PC-3 (cell line): Measurements from ENCODE around the gene GPR45. TPM values are rescaled to one million over a fixed set of nuclear protein-coding genes. Genes with fewer than 3 reads are reported as not detected.
A peak's percentile ranks its signal among the peaks of the same experiment; 100 is the strongest.

ENCODE experiments used
- ATAC-seq: fragments of 200-7000 bp; cut with Tn5 transposase; 2 replicates; pipeline ENCODE4 v1.9.1; 2020; ENCODE audit warnings: mild to moderate bottlenecking, moderate library complexity
- BruUV-seq: library from RNA; stranded (reverse); fragments of 400-500 nt; replicated peaks from 2 replicates; lab custom pipeline; 2021; lab: Mats Ljungman, UMichigan
- CTCF ChIA-PET: fragments of 300-600 bp; sonication (Branson Sonifier 250); formaldehyde crosslinking; loops from one replicate; lab custom pipeline; 2022; ENCODE audit warnings: antibody characterized with exemption; lab: Charles Lee
- POLR2A ChIA-PET: fragments of 300-600 bp; sonication (Branson Sonifier 250); formaldehyde crosslinking; loops from one replicate; lab custom pipeline; 2022; ENCODE audit warnings: antibody characterized with exemption; ENCODE audit not compliant: unreplicated experiment; lab: Charles Lee
- DNase-seq: peaks from one replicate; pipeline ENCODE4 v3.0.0-alpha.2; 2015
- H2AFZ ChIP-seq: fragments of 300-600 bp; sonication (generic); 2 replicates; pipeline ENCODE4 v1.6.0; 2016; ENCODE audit warnings: antibody characterized with exemption, low read length
- H3F3A ChIP-seq: fragments of 300-600 bp; sonication (generic); one replicate; pipeline ENCODE4 v1.6.0; 2017; ENCODE audit warnings: antibody characterized with exemption, low read length, control low read depth, mild to moderate bottlenecking; ENCODE audit not compliant: unreplicated experiment
- H3K27ac ChIP-seq: fragments of 300-600 bp; sonication (generic); 2 replicates; pipeline ENCODE4 v1.5.1; 2016; ENCODE audit warnings: mild to moderate bottlenecking, low read length
- H3K27me3 ChIP-seq: fragments of 300-600 bp; sonication (generic); 2 replicates; pipeline ENCODE4 v1.6.1; 2016; ENCODE audit warnings: low read length, mixed read lengths
- H3K36me3 ChIP-seq: fragments of 300-600 bp; sonication (generic); 2 replicates; pipeline ENCODE4 v1.6.1; 2016; ENCODE audit warnings: low read depth, mixed run types, low read length, mixed read lengths
- H3K4me1 ChIP-seq: fragments of 300-600 bp; sonication (generic); 2 replicates; pipeline ENCODE4 v1.5.1; 2016; ENCODE audit warnings: low read length; ENCODE audit not compliant: insufficient read depth
- H3K4me2 ChIP-seq: fragments of 300-600 bp; sonication (generic); 2 replicates; pipeline ENCODE4 v1.6.0; 2016; ENCODE audit warnings: low read length
- H3K4me3 ChIP-seq: fragments of 300-600 bp; sonication (generic); 2 replicates; pipeline ENCODE4 v1.5.1; 2016; ENCODE audit warnings: mild to moderate bottlenecking, low read length, mixed read lengths
- H3K79me2 ChIP-seq: fragments of 300-600 bp; sonication (generic); 2 replicates; pipeline ENCODE4 v1.6.1; 2017; ENCODE audit warnings: low read length, mixed read lengths
- H3K9ac ChIP-seq: fragments of 300-600 bp; sonication (generic); 2 replicates; pipeline ENCODE4 v1.6.0; 2016; ENCODE audit warnings: mild to moderate bottlenecking, low read length
- H3K9me2 ChIP-seq: fragments of 300-600 bp; sonication (generic); replicated peaks from 2 replicates; pipeline ENCODE4 v1.6.1; 2016; ENCODE audit warnings: mixed run types, low read length, mixed read lengths
- H3K9me3 ChIP-seq: fragments of 300-600 bp; sonication (generic); 2 replicates; pipeline ENCODE4 v1.6.1; 2016; ENCODE audit warnings: low read length, mixed read lengths
- H4K20me1 ChIP-seq: fragments of 300-600 bp; sonication (generic); 2 replicates; pipeline ENCODE4 v1.6.1; 2016; ENCODE audit warnings: low read length, mixed read lengths
- CTCF ChIP-seq: fragments of 300-600 bp; sonication (generic); conservative IDR thresholded peaks from 2 replicates; pipeline ENCODE4 v1.5.1; 2017; ENCODE audit warnings: antibody characterized with exemption, low read depth, mild to moderate bottlenecking, low read length
- EZH2 ChIP-seq: fragments of 300-600 bp; sonication (generic); IDR thresholded peaks from one replicate; pipeline ENCODE4 v1.6.1; 2017; ENCODE audit warnings: antibody characterized with exemption, mild to moderate bottlenecking, low read length; ENCODE audit not compliant: unreplicated experiment
- EZH2phosphoT487 ChIP-seq: fragments of 300-600 bp; sonication (generic); IDR thresholded peaks from 2 replicates; pipeline ENCODE4 v1.6.1; 2018; ENCODE audit warnings: mild to moderate bottlenecking, antibody characterized with exemption, low read length, borderline replicate concordance
- intact Hi-C: fragments of 100-400 bp; cut with micrococcal nuclease; formaldehyde crosslinking; loops from 2 replicates; pipeline ENCODE4 v1.9.0; 2023
- total RNA-seq: library from RNA; depleted of rRNA; stranded (reverse); fragments of >200 nt; gene quantifications from 2 replicates; pipeline ENCODE4 v1.2.3, GENCODE V29; 2014

Gene GPR45
- total RNA-seq, 1 experiment from 2014 or later, result not detected

- BruUV-seq, result no TSS peak
- Histone ChIP-seq H3F3A (no peaks in the 10 kb centered on the region), H2AFZ (no peak overlapping the region), H3K9me3 (no peaks in the 10 kb centered on the region), H3K9ac (no peak overlapping the region), H3K27me3 (no peaks in the 10 kb centered on the region), H3K4me3 (no peak overlapping the region), H3K79me2 (no peaks in the 10 kb centered on the region), H3K27ac (no peak overlapping the region), H3K4me1 (no peaks in the 10 kb centered on the region), H4K20me1 (no peaks in the 10 kb centered on the region), H3K9me2 (no peaks in the 10 kb centered on the region), H3K36me3 (peaks cover 11% of the 10 kb centered on the region; the same call in 1 of the 2 replicates), H3K4me2 (no peak overlapping the region)
- intact Hi-C loops, result no loop called here
- CTCF ChIA-PET, result no interaction called here
- TF ChIP-seq CTCF, result no peak
- ATAC-seq (no peak), DNase-seq (no peak)
- POLR2A ChIA-PET, result no interaction called here
Observed at GRCh38 chr2:105272176-105272575, 30.6 kb downstream of the GPR45 start.

- H3K9me3 ChIP-seq, result no peaks in the 10 kb centered on the region
- peaks cover 14% of the 10 kb centered on the region; the same call in 1 of the 2 replicates for H3K36me3 ChIP-seq
- ATAC-seq (no peak), DNase-seq (no peak)
- H3F3A ChIP-seq, result no peaks in the 10 kb centered on the region
- intact Hi-C loops, result no loop called here
- H3K27ac ChIP-seq, result no peak overlapping the region
- H3K27me3 ChIP-seq, result no peaks in the 10 kb centered on the region
- no peaks in the 10 kb centered on the region for H3K4me1 ChIP-seq
- H2AFZ ChIP-seq, result no peak overlapping the region
- no peak overlapping the region for H3K4me2 ChIP-seq
- no peak overlapping the region for H3K4me3 ChIP-seq
- H3K9me2 ChIP-seq, result no peaks in the 10 kb centered on the region
- ChIA-PET POLR2A (no interaction called here), CTCF (no interaction called here)
- TF ChIP-seq EZH2 (no peak), EZH2phosphoT487 (no peak), CTCF (no peak)
- H3K79me2 ChIP-seq, result no peaks in the 10 kb centered on the region
- BruUV-seq, result no TSS peak
- no peak overlapping the region for H3K9ac ChIP-seq
- H4K20me1 ChIP-seq, result no peaks in the 10 kb centered on the region
Observed at GRCh38 chr2:105274046-105274445, 32.5 kb downstream of the GPR45 start.

- peaks cover 11% of the 10 kb centered on the region; the same call in 1 of the 2 replicates for H3K36me3 ChIP-seq
- BruUV-seq, result no TSS peak
- H3K27ac ChIP-seq, result no peak overlapping the region
- H3K4me2 ChIP-seq, result no peak overlapping the region
- CTCF ChIA-PET, result no interaction called here
- H3K4me3 ChIP-seq, result no peak overlapping the region
- no peaks in the 10 kb centered on the region for H3K9me3 ChIP-seq
- TF ChIP-seq CTCF (peak; percentile 27; the same call in 1 of the 2 replicates), EZH2 (no peak)
- H3F3A ChIP-seq, result no peaks in the 10 kb centered on the region
- H3K27me3 ChIP-seq, result no peaks in the 10 kb centered on the region
- POLR2A ChIA-PET, result no interaction called here
- no peak overlapping the region for H2AFZ ChIP-seq
- H4K20me1 ChIP-seq, result no peaks in the 10 kb centered on the region
- H3K9me2 ChIP-seq, result no peaks in the 10 kb centered on the region
- H3K4me1 ChIP-seq, result no peaks in the 10 kb centered on the region
- H3K9ac ChIP-seq, result no peak overlapping the region
- intact Hi-C loops, result no loop called here
- no peaks in the 10 kb centered on the region for H3K79me2 ChIP-seq
- ATAC-seq (no peak), DNase-seq (no peak)
Observed at GRCh38 chr2:105278654-105279053, 37.1 kb downstream of the GPR45 start.
